SKM-1 treated with dmso at 0.1 percent for 144 hours (cell line): Measurements from ENCODE around the gene CBY2.
A peak's percentile ranks its signal among the peaks of the same experiment; 100 is the strongest.
"Not testable (repeated sequence)": the region's sequence is repeated elsewhere in the genome, so short reads cannot be mapped to it uniquely, and the experiment has no call there.

ENCODE experiments used
- DNase-seq: peaks from one replicate; lab custom pipeline; 2025; ENCODE audit not compliant: unreplicated experiment; lab: John Stamatoyannopoulos, UW

The CBY2 gene, protein sequence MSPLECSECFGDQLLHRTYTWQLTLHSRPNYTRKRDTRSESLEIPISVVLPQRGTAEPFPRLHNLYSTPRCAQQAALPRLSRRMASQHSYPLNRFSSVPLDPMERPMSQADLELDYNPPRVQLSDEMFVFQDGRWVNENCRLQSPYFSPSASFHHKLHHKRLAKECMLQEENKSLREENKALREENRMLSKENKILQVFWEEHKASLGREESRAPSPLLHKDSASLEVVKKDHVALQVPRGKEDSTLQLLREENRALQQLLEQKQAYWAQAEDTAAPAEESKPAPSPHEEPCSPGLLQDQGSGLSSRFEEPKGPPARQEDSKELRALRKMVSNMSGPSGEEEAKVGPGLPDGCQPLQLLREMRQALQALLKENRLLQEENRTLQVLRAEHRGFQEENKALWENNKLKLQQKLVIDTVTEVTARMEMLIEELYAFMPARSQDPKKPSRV

GRCh38 chr13:45702088-45702487 lies at the start of gene CBY2:
CBY2 (plus strand) TSS chr13:45702320; CDS start chr13:45702391, 71 bp downstream.
- DNase-seq, result no peak

- DNase-seq, result no peak
These were observed 47.3 kb upstream of the CBY2 start for GRCh38 chr13:45654633-45655349.

GRCh38 chr13:45658586-45659235 lies 43.4 kb upstream of the CBY2 start:
- no peak for DNase-seq

DNA sequence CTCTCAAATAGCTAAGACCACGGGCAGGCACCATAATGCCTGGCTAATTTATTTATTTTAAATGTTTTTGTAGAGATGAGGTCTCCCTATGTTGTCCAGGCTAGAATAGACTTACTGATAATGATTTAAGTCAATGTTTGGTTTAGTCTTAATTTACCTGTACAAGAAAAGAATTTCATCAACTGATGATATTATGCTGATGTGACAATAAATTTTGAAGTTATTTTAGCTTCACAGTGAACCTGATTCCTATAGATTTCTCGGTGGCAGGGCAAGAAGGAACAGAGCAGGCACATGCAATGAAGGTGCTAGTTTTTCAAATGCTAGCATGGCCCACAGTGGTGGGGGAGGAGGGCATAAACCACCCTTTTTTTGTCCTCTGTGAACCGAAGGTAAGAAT lies 42.6 kb upstream of the CBY2 start:
- DNase-seq, result no peak

- DNase-seq, result not testable (repeated sequence)
These were observed 41.7 kb upstream of the CBY2 start for GRCh38 chr13:45660458-45660857.

DNA sequence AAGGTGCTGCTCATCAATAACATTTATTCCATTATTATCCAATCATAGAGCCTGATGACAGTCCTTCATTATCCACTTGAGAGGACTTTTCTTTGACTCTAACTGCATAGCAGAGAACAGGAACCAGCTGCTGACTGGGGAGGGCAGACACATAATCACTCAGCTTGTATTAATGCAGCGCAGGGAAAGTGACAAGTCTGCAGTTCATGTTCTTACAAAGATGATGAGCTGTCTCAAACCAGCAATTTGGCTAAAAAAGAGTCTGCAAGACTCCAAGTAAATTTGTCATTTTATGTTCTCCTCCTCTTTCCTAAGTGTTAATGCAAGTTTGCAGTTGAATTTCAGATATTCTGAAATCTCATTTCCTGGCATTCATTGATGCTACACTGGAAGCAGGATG lies 40.0 kb upstream of the CBY2 start:
- DNase-seq, result no peak

DNA sequence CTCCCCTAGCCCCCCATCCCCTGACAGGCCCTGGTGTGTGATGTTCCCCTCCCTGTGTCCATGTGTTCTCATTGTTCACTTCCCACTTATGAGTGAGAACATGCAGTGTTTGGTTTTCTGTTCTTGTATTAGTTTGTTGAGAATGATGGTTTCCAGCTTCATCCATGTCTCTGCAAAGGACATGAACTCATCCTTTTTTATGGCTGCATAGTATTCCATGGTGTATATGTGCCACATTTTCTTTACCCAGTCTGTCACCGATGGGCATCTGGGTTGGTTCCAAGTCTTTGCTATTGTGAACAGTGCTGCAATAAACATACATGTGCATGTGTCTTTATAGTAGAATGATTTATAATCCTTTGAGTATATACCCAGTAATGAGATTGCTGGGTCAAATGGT lies 39.2 kb upstream of the CBY2 start:
- not testable (repeated sequence) for DNase-seq

DNA sequence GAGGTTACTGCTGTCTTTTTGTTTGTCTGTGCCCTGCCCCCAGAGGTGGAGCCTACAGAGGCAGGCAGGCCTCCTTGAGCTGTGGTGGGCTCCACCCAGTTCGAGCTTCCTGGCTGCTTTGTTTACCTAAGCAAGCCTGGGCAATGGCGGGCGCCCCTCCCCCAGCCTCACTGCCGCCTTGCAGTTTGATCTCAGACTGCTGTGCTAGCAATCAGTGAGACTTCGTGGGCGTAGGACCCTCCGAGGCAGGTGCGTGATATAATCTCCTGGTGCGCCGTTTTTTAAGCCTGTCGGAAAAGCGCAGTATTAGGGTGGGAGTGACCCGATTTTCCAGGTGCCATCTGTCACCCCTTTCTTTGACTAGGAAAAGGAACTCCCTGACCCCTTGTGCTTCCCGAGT lies 32.5 kb upstream of the CBY2 start:
- DNase-seq, result not testable (repeated sequence)

GRCh38 chr13:45670189-45670885 lies 31.8 kb upstream of the CBY2 start:
- DNase-seq, result no peak

- no peak for DNase-seq
These were observed 27.2 kb upstream of the CBY2 start for GRCh38 chr13:45674908-45675307.

DNA sequence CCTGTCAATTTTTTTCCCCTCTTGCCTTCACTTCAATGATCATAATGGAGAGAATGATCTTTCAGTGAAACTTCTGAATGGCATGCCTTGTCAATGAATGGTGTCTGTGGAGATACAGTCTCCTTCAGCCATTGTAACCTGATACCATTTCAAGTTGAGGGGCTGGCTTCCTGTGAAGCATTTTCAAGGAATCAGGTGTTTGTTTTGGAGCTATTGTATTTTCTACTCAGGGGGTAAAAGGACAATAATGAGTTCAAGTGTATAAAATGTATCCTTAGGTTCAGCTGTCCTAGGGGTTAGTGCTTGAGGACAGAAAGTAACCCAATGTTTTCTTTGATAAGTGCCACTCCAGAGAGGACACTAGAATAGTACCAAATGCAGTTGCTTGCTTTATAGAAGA lies 23.8 kb upstream of the CBY2 start:
- DNase-seq, result no peak

GRCh38 chr13:45681113-45681512 lies 21.0 kb upstream of the CBY2 start:
- DNase-seq, result no peak

DNA sequence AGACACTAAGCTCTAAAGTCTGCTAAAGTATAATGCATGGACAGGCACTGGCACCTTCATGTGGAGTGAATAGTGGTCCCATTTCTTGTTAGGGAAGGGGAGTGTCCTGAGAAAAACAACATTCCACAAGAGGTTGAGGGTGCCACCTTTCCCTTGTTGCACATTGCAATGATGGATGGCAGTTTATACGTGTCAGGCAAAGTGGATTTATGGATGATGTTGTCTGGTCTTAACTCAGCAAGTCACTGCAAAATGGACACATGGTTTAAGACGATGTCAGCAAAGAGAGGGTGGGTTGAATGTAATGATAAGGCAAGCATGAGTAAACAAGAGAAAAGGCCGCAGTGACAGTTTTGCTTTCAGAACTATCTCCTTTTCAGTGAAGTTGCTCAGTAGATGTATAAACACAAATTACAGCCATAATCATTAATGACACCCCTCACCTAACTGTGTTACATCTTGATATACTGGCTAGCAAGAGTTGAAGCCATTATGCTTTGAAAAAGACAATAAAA lies 19.6 kb upstream of the CBY2 start:
- DNase-seq, result no peak

GRCh38 chr13:45683701-45684100 lies 18.4 kb upstream of the CBY2 start:
- no peak for DNase-seq

GRCh38 chr13:45688577-45688976 lies 13.5 kb upstream of the CBY2 start:
- no peak for DNase-seq

GRCh38 chr13:45690636-45691035 lies 11.5 kb upstream of the CBY2 start:
- no peak for DNase-seq

- DNase-seq, result no peak
These were observed 10.9 kb upstream of the CBY2 start for GRCh38 chr13:45691251-45691650.

DNA sequence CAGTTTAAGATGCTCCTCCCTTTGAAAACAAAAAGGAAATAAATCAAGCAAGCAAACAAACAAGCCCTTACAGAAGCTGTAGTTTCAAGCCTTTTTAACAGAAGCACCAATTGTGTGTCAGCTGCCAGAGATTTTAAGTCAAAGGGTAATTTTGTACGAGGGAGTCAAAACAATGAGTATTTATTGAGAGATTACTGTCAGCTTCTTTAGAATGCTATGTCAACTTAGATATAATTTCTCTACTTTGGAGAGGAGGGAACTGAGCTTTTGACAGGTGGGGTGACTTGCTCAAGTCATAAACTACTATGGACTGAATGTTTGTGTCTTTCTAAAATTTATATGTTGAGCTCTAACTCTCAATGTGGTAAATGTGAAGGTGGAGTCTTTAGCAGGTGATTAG lies 10.5 kb upstream of the CBY2 start:
- DNase-seq, result no peak

- DNase-seq, result peak; percentile 71
These were observed 6.9 kb upstream of the CBY2 start for GRCh38 chr13:45695198-45695730.

DNA sequence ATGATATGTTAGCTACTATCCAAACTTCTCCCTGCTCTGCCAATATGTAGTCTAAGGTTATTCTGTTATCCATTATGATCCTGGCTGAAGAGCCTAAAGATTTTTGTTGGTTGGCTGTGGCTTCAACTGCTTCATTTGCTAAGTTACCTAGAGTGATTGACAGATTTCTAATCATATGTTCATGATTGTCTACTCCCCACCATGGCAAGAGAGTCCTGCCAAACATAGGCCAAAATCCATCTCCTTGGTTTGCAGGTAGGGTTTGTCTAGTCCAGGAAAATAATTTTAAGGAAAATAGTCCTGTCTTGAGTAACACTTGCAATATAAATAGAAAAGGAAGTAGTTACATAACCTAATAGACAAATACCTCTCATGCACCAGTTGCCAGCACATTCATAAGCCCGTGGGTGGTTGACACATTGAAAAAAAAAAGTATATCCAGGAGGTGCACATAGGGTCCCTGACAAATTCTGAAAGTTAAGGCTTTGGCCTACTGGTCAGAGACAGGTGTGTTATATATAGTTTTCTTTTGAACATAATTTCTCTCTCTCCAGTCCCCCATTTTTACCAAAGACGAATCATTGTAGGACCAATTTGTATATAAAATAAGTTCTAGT lies 5.4 kb upstream of the CBY2 start:
- no peak for DNase-seq
